SK-N-SH (cell line): ENCODE results near the gene FRMD8. TPM values are rescaled to one million over a fixed set of nuclear protein-coding genes. Genes with fewer than 3 reads are reported as not detected.

Experiments
- CTCF ChIA-PET: fragments of 300-600, 350-600 bp; formaldehyde crosslinking; extraction: SDS; loops from one replicate; lab custom pipeline; 2021; lab: Yijun Ruan, JAX
- POLR2A ChIA-PET: fragments of 350-600 bp; sonication (Branson Sonifier 250); formaldehyde crosslinking; extraction: SDS; loops from one replicate; lab custom pipeline; 2020; ENCODE audit warnings: antibody characterized with exemption, inconsistent platforms; lab: Yijun Ruan, JAX
- DNase-seq: peaks from one replicate; pipeline ENCODE4 v3.0.0; 2012
- H2AFZ ChIP-seq: fragments of 200-600 bp; sonication (generic); 2 replicates; pipeline ENCODE4 v1.8.1; 2016; ENCODE audit warnings: antibody characterized with exemption, mild to moderate bottlenecking, low read depth
- H3F3A ChIP-seq: fragments of 200-600 bp; sonication (generic); replicated peaks from 2 replicates; pipeline ENCODE3; 2016; ENCODE audit warnings: antibody characterized with exemption, mild to moderate bottlenecking; ENCODE audit not compliant: insufficient read depth
- H3K27ac ChIP-seq, 2 experiments: fragments of 200-500 bp in 1 of 2; fragments of 200-600 bp in 1 of 2; sonication (Bioruptor generic) in 1 of 2; sonication (generic), shearing (Covaris generic) in 1 of 2; 2 replicates each; pipeline versions ENCODE4 v1.5.1 to v1.6.1; 2014 to 2016; ENCODE audit warnings: low read depth in 2 of 2, inconsistent platforms in 1 of 2, low read length in 1 of 2, mild to moderate bottlenecking in 1 of 2, mixed read lengths in 1 of 2
- H3K27me3 ChIP-seq: fragments of 200-600 bp; sonication (generic), shearing (Covaris generic); 2 replicates; pipeline ENCODE4 v1.6.1; 2016; ENCODE audit warnings: mixed run types; ENCODE audit not compliant: insufficient read depth
- H3K36me3 ChIP-seq, 2 experiments: fragments of 200-500 bp in 1 of 2; fragments of 200-600 bp in 1 of 2; sonication (Bioruptor generic) in 1 of 2; sonication (generic) in 1 of 2; replicated peaks in 1 of 2; 2 replicates each; pipeline versions ENCODE3 to v1.5.1; 2014 to 2016; ENCODE audit warnings: low read length in 1 of 2, mild to moderate bottlenecking in 1 of 2; ENCODE audit not compliant: insufficient read depth in 2 of 2, control insufficient read depth in 1 of 2
- H3K4me1 ChIP-seq, 2 experiments: fragments of 200-500 bp in 1 of 2; fragments of 200-600 bp in 1 of 2; sonication (Bioruptor generic) in 1 of 2; sonication (generic), shearing (Covaris generic) in 1 of 2; 2 replicates each; pipeline versions ENCODE4 v1.5.1 to v1.6.1; 2014 to 2016; ENCODE audit warnings: low read depth in 1 of 2, low read length in 1 of 2, mixed run types in 1 of 2; ENCODE audit not compliant: insufficient read depth in 2 of 2, control insufficient read depth in 1 of 2
- H3K4me2 ChIP-seq: fragments of 200-600 bp; sonication (generic), shearing (Covaris generic); 2 replicates; pipeline ENCODE4 v1.6.1; 2017; ENCODE audit warnings: mixed run types
- H3K4me3 ChIP-seq, 2 experiments: fragments of 200-500 bp in 1 of 2; fragments of 200-600 bp in 1 of 2; sonication (Bioruptor generic) in 1 of 2; sonication (generic), shearing (Covaris generic) in 1 of 2; 2 replicates each; pipeline versions ENCODE4 v1.5.1 to v1.8.1; 2014 to 2016; ENCODE audit warnings: low read depth in 2 of 2, inconsistent platforms in 1 of 2, low read length in 1 of 2, mild to moderate bottlenecking in 1 of 2, mixed read lengths in 1 of 2, moderate library complexity in 1 of 2
- H3K79me2 ChIP-seq: fragments of 200-600 bp; sonication (generic); 2 replicates; pipeline ENCODE4 v1.8.1; 2017; ENCODE audit warnings: mild to moderate bottlenecking; ENCODE audit not compliant: insufficient read depth
- H3K9ac ChIP-seq: fragments of 200-600 bp; sonication (generic); 2 replicates; pipeline ENCODE4 v1.6.1; 2017; ENCODE audit warnings: mixed run types
- H3K9me2 ChIP-seq: fragments of 200-600 bp; sonication (generic); 2 replicates; pipeline ENCODE4 v1.6.1; 2017; ENCODE audit warnings: mixed run types
- H3K9me3 ChIP-seq: fragments of 200-600 bp; sonication (generic); 2 replicates; pipeline ENCODE4 v1.6.1; 2017; ENCODE audit warnings: mixed run types, mild to moderate bottlenecking, moderate library complexity
- H4K20me1 ChIP-seq: fragments of 200-600 bp; sonication (generic); 2 replicates; pipeline ENCODE4 v1.6.1; 2017; ENCODE audit warnings: mild to moderate bottlenecking, mixed run types; ENCODE audit not compliant: insufficient read depth
- EP300 ChIP-seq, 2 experiments: IDR thresholded peaks; 2 replicates each; pipeline versions ENCODE4 v1.4.0 to v1.6.1; 2012; ENCODE audit warnings: borderline replicate concordance in 1 of 2, low read depth in 1 of 2, low read length in 1 of 2
- FOSL2 ChIP-seq: IDR thresholded peaks from 2 replicates; pipeline ENCODE4 v1.4.0; 2012; ENCODE audit warnings: low read depth, mild to moderate bottlenecking, moderate library complexity, borderline replicate concordance
- GABPA ChIP-seq: IDR thresholded peaks from 2 replicates; pipeline ENCODE4 v1.4.0; 2012; ENCODE audit warnings: low read depth, mild to moderate bottlenecking
- NFIC ChIP-seq: IDR thresholded peaks from 2 replicates; pipeline ENCODE4 v1.4.0; 2012; ENCODE audit warnings: borderline replicate concordance
- POLR2AphosphoS5 ChIP-seq: IDR thresholded peaks from 2 replicates; pipeline ENCODE4 v1.6.1; 2012; ENCODE audit warnings: low read depth, low read length
- RAD21 ChIP-seq: IDR thresholded peaks from 2 replicates; pipeline ENCODE4 v1.6.1; 2012; ENCODE audit warnings: mild to moderate bottlenecking, low read length
- RXRA ChIP-seq: IDR thresholded peaks from 2 replicates; pipeline ENCODE4 v1.4.0; 2012; ENCODE audit warnings: low read depth, mild to moderate bottlenecking, borderline replicate concordance
- SIN3A ChIP-seq: IDR thresholded peaks from 2 replicates; pipeline ENCODE4 v1.6.1; 2012; ENCODE audit warnings: low read depth, mild to moderate bottlenecking, low read length, moderate library complexity, borderline replicate concordance
- SMC3 ChIP-seq: IDR thresholded peaks from 2 replicates; pipeline ENCODE4 v1.6.1; 2012; ENCODE audit warnings: low read depth, low read length, improper control_type of control experiment
- TEAD4 ChIP-seq: IDR thresholded peaks from 2 replicates; pipeline ENCODE4 v1.4.0; 2012; ENCODE audit warnings: mild to moderate bottlenecking, borderline replicate concordance; ENCODE audit not compliant: insufficient read depth
- YY1 ChIP-seq: IDR thresholded peaks from 2 replicates; pipeline ENCODE4 v1.4.0; 2012; ENCODE audit warnings: low read depth, mild to moderate bottlenecking
- WGBS: methylation state at CpG from one replicate; pipeline ENCODE4 v1.1.6; 2017; ENCODE audit warnings: low lambda C conversion rate; 5-methylcytosine and 5-hydroxymethylcytosine counted together
- polyA plus RNA-seq, 3 experiments: library from polyadenylated mRNA; depleted of rRNA; stranded (reverse); fragments of >200 nt; gene quantifications; 2 replicates each; pipeline ENCODE4 v1.2.3, GENCODE V29; 2012
- TF ChIP-seq, protein P1 (sequence below): fragments of 150-350 bp; IDR thresholded peaks from 2 replicates; pipeline ENCODE4 v1.6.1; 2016; ENCODE audit warnings: mild to moderate bottlenecking, low read depth, low read length
- TF ChIP-seq, protein P2 (sequence below): fragments of 150-350 bp; IDR thresholded peaks from 2 replicates; pipeline ENCODE4 v1.6.1; 2017; ENCODE audit warnings: antibody characterized with exemption, low read length, low read depth, borderline replicate concordance
- TF ChIP-seq, protein P3 (sequence below): fragments of 200-600 bp; sonication (generic); IDR thresholded peaks from 2 replicates; pipeline ENCODE4 v1.6.1; 2017; ENCODE audit warnings: antibody characterized with exemption, mild to moderate bottlenecking, moderate library complexity

The FRMD8 gene
- polyA plus RNA-seq, 1 of the 3 experiments (the other 2 are of a cell fraction): 19.0 TPM

DNA sequence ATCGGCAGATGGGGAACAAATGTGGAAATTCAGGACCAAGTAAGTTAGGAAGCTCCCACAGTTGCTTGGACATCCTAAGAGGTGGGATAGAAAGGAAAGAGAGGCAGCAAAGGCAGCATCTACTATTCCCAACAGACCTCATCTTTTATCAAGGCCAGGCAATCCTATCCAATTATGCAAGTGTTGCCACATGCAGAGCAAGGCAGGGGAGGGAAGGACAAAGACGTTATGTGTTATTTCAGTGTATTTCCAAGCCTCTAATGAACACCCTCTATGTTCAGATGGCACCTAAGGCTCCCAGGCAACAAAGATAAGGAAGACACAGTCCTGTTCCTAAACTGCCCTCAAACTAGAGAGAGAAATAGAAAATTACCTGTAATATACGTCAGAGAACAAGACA lies 22.7 kb upstream of the FRMD8 start:
- Histone ChIP-seq H3K4me3 (no peak overlapping the region), H3K4me1 (no peaks in the 10 kb centered on the region; a peak in 1 of 4 replicates), H3K9me3 (no peaks in the 10 kb centered on the region), H3F3A (peaks cover 5% of the 10 kb centered on the region), H3K27ac (no peak overlapping the region), H2AFZ (no peak overlapping the region), H3K9ac (no peak overlapping the region), H3K4me2 (no peak overlapping the region), H3K36me3 (no peaks in the 10 kb centered on the region), H3K9me2 (no peaks in the 10 kb centered on the region), H4K20me1 (no peaks in the 10 kb centered on the region), H3K79me2 (peaks cover 11% of the 10 kb centered on the region), H3K27me3 (no peaks in the 10 kb centered on the region)
- POLR2A ChIA-PET: interaction anchor here (1.2 kb wide), 1 partner anchor 145 kb away, joined by 3 read pairs; no protein-coding TSS in a partner anchor
- TF ChIP-seq RAD21: no peak
- no peak for TF ChIP-seq TEAD4
- TF ChIP-seq YY1: no peak
- TF ChIP-seq GABPA: no peak
- no peak for DNase-seq
- CTCF ChIA-PET: interaction anchor here (1.7 to 3.0 kb wide), 2 partner anchors 147 to 177 kb away, joined by 4 to 9 read pairs; no protein-coding TSS in a partner anchor
- 80% methylated on average over 3 of the region's 3 CpGs for WGBS

DNA sequence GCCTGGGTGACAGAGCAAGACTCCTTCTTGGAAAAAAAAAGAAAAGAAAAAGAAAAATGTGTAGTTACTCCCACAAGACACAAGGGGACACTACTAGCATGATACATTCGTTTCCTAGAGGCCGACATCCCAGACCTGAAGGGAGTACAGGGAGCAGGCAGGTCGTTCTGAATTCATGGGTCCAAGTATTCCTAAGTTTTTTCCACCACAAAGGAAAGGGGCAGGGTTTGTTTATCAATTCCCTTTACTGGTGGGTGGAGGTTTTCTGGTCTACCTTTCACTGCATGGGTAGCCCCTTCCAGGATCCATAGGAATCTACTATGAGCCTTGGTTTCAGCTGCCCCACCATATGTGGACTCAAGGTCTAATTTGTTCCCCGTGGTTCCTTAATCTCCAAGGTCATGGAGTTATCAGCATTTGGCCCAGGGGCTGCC lies 20.1 kb upstream of the FRMD8 start:
- ChIA-PET POLR2A (interaction anchor here (1.1 kb wide), 1 partner anchor 34 kb away, joined by 3 read pairs; no protein-coding TSS in a partner anchor), CTCF (interaction anchor here (0.7 to 1.6 kb wide), 17 partner anchors 9 to 154 kb away, joined by 3 to 8 read pairs (median 5); partner anchors contain the start of genes FRMD8, MALAT1 and NEAT1)
- Histone ChIP-seq H3K4me2 (no peak overlapping the region; the same call in 1 of the 2 replicates), H3K9me2 (no peaks in the 10 kb centered on the region), H3K27ac (no peak overlapping the region), H4K20me1 (no peaks in the 10 kb centered on the region), H3K36me3 (no peaks in the 10 kb centered on the region), H3F3A (peaks cover 13% of the 10 kb centered on the region), H3K4me3 (no peak overlapping the region; a peak in 1 of 4 replicates), H3K27me3 (no peaks in the 10 kb centered on the region), H2AFZ (peak overlapping the region; percentile 79), H3K9me3 (no peaks in the 10 kb centered on the region), H3K79me2 (peaks cover 11% of the 10 kb centered on the region), H3K4me1 (no peaks in the 10 kb centered on the region; a peak in 2 of 4 replicates), H3K9ac (no peak overlapping the region)
- DNase-seq: peak; percentile 89
- WGBS: 7% methylated on average over 4 of the region's 4 CpGs
- TF ChIP-seq EP300 (IDR thresholded peaks at IDR 0.05; ENCODE audit: borderline replicate concordance in 1 of 2, low read depth in 1 of 2, low read length in 1 of 2) (no peak), RAD21 (peak; percentile 89), FOSL2 (no peak), SMC3 (peak; percentile 84), RXRA (no peak), POLR2AphosphoS5 (no peak), SIN3A (no peak), NFIC (no peak)
- TF ChIP-seq, protein P1, sequence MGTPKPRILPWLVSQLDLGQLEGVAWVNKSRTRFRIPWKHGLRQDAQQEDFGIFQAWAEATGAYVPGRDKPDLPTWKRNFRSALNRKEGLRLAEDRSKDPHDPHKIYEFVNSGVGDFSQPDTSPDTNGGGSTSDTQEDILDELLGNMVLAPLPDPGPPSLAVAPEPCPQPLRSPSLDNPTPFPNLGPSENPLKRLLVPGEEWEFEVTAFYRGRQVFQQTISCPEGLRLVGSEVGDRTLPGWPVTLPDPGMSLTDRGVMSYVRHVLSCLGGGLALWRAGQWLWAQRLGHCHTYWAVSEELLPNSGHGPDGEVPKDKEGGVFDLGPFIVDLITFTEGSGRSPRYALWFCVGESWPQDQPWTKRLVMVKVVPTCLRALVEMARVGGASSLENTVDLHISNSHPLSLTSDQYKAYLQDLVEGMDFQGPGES: no peak
- TF ChIP-seq, protein P2, sequence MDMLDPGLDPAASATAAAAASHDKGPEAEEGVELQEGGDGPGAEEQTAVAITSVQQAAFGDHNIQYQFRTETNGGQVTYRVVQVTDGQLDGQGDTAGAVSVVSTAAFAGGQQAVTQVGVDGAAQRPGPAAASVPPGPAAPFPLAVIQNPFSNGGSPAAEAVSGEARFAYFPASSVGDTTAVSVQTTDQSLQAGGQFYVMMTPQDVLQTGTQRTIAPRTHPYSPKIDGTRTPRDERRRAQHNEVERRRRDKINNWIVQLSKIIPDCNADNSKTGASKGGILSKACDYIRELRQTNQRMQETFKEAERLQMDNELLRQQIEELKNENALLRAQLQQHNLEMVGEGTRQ: no peak
- TF ChIP-seq, protein P3, sequence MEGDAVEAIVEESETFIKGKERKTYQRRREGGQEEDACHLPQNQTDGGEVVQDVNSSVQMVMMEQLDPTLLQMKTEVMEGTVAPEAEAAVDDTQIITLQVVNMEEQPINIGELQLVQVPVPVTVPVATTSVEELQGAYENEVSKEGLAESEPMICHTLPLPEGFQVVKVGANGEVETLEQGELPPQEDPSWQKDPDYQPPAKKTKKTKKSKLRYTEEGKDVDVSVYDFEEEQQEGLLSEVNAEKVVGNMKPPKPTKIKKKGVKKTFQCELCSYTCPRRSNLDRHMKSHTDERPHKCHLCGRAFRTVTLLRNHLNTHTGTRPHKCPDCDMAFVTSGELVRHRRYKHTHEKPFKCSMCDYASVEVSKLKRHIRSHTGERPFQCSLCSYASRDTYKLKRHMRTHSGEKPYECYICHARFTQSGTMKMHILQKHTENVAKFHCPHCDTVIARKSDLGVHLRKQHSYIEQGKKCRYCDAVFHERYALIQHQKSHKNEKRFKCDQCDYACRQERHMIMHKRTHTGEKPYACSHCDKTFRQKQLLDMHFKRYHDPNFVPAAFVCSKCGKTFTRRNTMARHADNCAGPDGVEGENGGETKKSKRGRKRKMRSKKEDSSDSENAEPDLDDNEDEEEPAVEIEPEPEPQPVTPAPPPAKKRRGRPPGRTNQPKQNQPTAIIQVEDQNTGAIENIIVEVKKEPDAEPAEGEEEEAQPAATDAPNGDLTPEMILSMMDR: peak; percentile 81
